GM12801 (cell line): Measurements from ENCODE around the gene PSENEN.

Experiments
- TF ChIP-seq, protein P1 (sequence below): IDR thresholded peaks from one replicate; pipeline ENCODE4 v1.5.1; 2011; ENCODE audit warnings: control low read depth; ENCODE audit not compliant: insufficient read length; ENCODE audit errors: extremely low read depth

Gene PSENEN, protein sequence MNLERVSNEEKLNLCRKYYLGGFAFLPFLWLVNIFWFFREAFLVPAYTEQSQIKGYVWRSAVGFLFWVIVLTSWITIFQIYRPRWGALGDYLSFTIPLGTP

DNA sequence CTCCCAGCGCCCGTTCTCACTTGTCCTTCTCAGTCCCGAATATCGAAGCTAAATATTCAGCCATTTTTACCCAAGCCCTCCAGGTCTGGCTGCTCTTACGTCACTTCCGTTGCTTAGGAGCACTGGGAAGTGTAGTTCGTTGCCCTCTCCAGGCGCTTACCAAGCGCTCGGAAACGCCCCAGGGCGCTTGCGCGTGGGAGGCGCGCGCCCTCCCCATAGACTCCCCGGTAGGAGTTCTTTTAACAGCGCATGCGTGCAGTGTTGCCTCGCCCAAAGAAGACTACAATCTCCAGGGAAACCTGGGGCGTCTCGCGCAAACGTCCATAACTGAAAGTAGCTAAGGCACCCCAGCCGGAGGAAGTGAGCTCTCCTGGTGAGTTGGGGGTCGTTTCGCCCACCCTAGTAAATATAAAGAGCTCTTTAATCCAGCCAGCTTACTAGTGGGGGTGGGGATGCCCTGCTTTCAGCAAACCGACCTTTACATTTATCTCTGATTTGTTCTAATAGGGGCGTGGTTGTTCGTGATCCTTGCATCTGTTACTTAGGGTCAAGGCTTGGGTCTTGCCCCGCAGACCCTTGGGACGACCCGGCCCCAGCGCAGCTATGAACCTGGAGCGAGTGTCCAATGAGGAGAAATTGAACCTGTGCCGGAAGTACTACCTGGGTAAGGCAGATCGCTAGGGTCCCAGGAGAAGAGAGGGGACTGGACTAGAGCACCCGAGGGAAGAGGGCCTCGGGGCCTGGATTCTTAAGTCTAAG lies at the start of gene PSENEN, which contains the start of gene U2AF1L4:
TSS of gene PSENEN (plus strand) at position 324 of the 759 bp plus-strand sequence. CDS start at position 604, 280 bp downstream.
TSS of gene U2AF1L4 (minus strand) at position 91 of the 759 bp plus-strand sequence. CDS start at position 64, 27 bp downstream.
- TF ChIP-seq, protein P1, sequence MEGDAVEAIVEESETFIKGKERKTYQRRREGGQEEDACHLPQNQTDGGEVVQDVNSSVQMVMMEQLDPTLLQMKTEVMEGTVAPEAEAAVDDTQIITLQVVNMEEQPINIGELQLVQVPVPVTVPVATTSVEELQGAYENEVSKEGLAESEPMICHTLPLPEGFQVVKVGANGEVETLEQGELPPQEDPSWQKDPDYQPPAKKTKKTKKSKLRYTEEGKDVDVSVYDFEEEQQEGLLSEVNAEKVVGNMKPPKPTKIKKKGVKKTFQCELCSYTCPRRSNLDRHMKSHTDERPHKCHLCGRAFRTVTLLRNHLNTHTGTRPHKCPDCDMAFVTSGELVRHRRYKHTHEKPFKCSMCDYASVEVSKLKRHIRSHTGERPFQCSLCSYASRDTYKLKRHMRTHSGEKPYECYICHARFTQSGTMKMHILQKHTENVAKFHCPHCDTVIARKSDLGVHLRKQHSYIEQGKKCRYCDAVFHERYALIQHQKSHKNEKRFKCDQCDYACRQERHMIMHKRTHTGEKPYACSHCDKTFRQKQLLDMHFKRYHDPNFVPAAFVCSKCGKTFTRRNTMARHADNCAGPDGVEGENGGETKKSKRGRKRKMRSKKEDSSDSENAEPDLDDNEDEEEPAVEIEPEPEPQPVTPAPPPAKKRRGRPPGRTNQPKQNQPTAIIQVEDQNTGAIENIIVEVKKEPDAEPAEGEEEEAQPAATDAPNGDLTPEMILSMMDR, result no peak

- TF ChIP-seq, protein P1, result no peak
These were observed 49.5 kb upstream of the PSENEN start for GRCh38 chr19:35695895-35696422.

GRCh38 chr19:35696835-35697234 lies 48.6 kb upstream of the PSENEN start:
- TF ChIP-seq, protein P1, result no peak

DNA sequence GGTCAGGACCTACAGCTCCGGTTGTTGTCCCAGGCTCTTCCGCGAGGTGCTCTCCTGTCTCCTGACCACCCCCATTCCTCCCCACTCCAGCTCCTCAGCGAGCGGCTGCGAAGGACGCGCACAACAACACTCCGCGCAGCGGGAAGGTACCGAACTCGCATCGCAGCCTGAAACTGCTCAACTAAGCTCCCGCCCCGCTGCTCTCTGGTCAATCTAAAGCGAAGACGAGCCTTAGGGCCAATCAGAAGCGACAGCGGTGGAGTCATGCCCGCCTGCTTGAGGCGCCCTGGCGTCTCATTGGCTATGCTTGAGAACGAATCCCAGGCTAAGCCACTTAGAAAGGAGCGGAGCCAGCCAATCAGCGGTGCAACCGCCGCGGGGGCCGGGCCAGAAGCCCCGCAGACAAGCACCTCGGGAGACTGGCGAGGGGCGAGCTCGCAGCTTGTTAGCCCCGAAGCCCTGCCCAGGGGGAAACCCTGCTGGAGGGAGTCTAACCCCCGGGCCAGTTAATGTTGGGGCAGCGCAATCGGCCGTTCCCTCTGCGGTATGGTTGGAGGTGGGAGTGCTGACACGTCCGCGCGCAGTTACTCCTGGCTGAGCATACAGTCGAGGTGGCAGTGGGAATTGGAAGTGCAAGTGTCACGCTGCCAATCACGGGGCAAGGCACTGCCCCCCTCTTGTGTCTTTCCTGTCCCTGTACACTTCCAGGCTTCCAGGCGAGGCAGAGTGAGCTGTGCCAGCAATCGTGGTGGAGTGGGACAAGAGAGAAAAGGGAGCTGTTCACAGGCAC lies 43.0 kb upstream of the PSENEN start:
- TF ChIP-seq, protein P1, result no peak

DNA sequence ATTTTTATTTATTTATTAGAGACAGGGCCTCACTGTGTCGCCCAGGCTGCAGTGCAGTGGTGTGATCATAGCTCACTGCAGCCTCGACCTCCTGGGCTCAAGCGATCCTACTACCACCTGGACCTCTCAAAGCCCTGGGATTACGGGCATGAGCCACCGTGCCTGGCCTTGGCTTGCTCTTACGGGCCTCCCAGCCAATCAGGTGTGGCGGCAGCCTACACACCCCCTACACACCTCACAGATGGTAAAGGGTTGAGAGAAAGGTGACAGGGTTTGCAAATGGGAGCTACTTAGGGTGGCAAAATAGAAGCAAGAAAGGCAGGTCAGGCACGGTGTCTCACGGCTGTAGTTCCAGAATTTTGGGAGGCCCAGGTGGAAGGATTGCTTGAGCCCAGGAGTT lies 42.1 kb upstream of the PSENEN start:
- TF ChIP-seq, protein P1, result no peak

DNA sequence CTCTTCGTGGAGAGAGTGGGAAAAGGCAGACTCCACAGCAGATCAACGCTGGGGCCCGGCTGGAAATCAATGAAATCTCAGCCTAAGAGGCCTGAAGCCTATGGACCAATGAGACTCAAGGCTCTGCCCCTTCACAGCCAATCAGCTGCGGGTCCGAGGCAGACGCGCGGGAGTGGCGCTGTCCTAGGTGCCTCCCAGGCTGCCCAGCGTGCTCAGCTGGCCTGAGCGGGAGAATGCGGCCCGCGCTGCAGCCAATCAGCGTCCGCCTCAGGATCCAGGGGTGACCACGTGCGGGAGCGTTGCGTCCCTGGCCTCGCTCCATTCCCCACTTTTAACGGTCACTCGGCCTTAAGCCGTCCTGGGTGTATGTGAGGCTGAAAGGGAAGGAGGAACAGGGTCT lies 41.2 kb upstream of the PSENEN start, which contains the start of gene ZBTB32:
TSS of gene ZBTB32 (plus strand) at position 341 of the 400 bp plus-strand sequence. CDS start 10,069 bp downstream, outside the sequence.
- TF ChIP-seq, protein P1, result no peak

GRCh38 chr19:35708391-35708790 lies 37.1 kb upstream of the PSENEN start:
- TF ChIP-seq, protein P1, result no peak
